RWPE1 (cell line): ENCODE results near the gene CDK9.

Experiments
- CTCF ChIA-PET: fragments of 350-600 bp; sonication (Branson Sonifier 250); formaldehyde crosslinking; extraction: SDS; loops from one replicate; lab custom pipeline; 2021; lab: Yijun Ruan, JAX
- POLR2A ChIA-PET: fragments of 400-600 bp; formaldehyde crosslinking; extraction: SDS; loops from one replicate; lab custom pipeline; 2020; ENCODE audit warnings: antibody characterized with exemption; ENCODE audit not compliant: low non-redundant PET; lab: Yijun Ruan, JAX
- DNase-seq: peaks from one replicate; pipeline ENCODE4 v3.0.0; 2012; ENCODE audit warnings: low spot score
- H3K27ac ChIP-seq: fragments of 450-650 bp; 2 replicates; pipeline ENCODE4 v1.5.1; 2017
- CTCF ChIP-seq: fragments of 450-650 bp; conservative IDR thresholded peaks from 2 replicates; pipeline ENCODE4 v1.5.1; 2017; ENCODE audit warnings: low read depth, mild to moderate bottlenecking

Gene CDK9

GRCh38 chr9:127772603-127773002, 13.2 kb upstream of the CDK9 start:
- H3K27ac ChIP-seq: no peak overlapping the region
- DNase-seq: no peak
- ChIA-PET POLR2A (interaction anchor here (1.0 kb wide), 1 partner anchor 13 kb away, joined by 3 read pairs; the partner anchor contains the start of gene CDK9), CTCF (interaction anchor here (1.2 kb wide), 1 partner anchor 12 kb away, joined by 4 read pairs; no protein-coding TSS in a partner anchor)
- no peak for TF ChIP-seq CTCF

GRCh38 chr9:127773272-127773671, 12.6 kb upstream of the CDK9 start:
- no peak for DNase-seq
- CTCF ChIA-PET: interaction anchor here (0.6 to 0.9 kb wide), 3 partner anchors 10 to 58 kb away, joined by 3 to 4 read pairs (median 4); no protein-coding TSS in a partner anchor
- TF ChIP-seq CTCF: no peak
- POLR2A ChIA-PET: interaction anchor here (1.0 kb wide), 1 partner anchor 13 kb away, joined by 3 read pairs; the partner anchor contains the start of gene CDK9
- H3K27ac ChIP-seq: no peak overlapping the region

GRCh38 chr9:127773981-127774380, 11.9 kb upstream of the CDK9 start:
- no peak for TF ChIP-seq CTCF
- DNase-seq: no peak
- ChIA-PET POLR2A (no interaction called here), CTCF (interaction anchor here (0.7 to 0.9 kb wide), 2 partner anchors 9 to 11 kb away, joined by 3 to 4 read pairs; no protein-coding TSS in a partner anchor)
- H3K27ac ChIP-seq: no peak overlapping the region

GRCh38 chr9:127776195-127776923, 9.5 kb upstream of the CDK9 start:
- POLR2A ChIA-PET: interaction anchor here (0.6 kb wide), 1 partner anchor 413 kb away, joined by 7 read pairs; no protein-coding TSS in a partner anchor
- CTCF ChIA-PET: interaction anchor here (0.7 to 1.3 kb wide), 2 partner anchors 42 to 200 kb away, joined by 3 to 5 read pairs; partner anchors contain the start of gene TOR2A
- TF ChIP-seq CTCF: no peak
- DNase-seq: no peak
- no peak overlapping the region for H3K27ac ChIP-seq

GRCh38 chr9:127776924-127777289, 8.9 kb upstream of the CDK9 start:
- no peak for TF ChIP-seq CTCF
- no peak overlapping the region for H3K27ac ChIP-seq
- ChIA-PET CTCF (interaction anchor here (1.3 kb wide), 1 partner anchor 42 kb away, joined by 5 read pairs; the partner anchor contains the start of gene TOR2A), POLR2A (no interaction called here)
- no peak for DNase-seq

GRCh38 chr9:127777368-127777980, 8.4 kb upstream of the CDK9 start:
- no peak for TF ChIP-seq CTCF
- ChIA-PET POLR2A (no interaction called here), CTCF (no interaction called here)
- no peak for DNase-seq
- no peak overlapping the region for H3K27ac ChIP-seq
